Parathyroid adenoma (tissue), 2 donors: ENCODE results near the gene POU5F2.

Experiments
- H2AFZ ChIP-seq: fragments of 300-600 bp; sonication (generic); one replicate; pipeline ENCODE4 v1.7.0; 2017; ENCODE audit warnings: antibody characterized with exemption, mild to moderate bottlenecking
- H3K27ac ChIP-seq: fragments of 300-600 bp; sonication (generic); one replicate; pipeline ENCODE4 v1.7.0; 2017
- H3K27me3 ChIP-seq: fragments of 300-600 bp; sonication (generic); one replicate; pipeline ENCODE4 v1.7.0; 2017; ENCODE audit warnings: low read length; ENCODE audit not compliant: control insufficient read depth, insufficient read depth
- H3K36me3 ChIP-seq: fragments of 300-600 bp; sonication (generic); one replicate; pipeline ENCODE4 v1.7.0; 2017; ENCODE audit warnings: low read length; ENCODE audit not compliant: control insufficient read depth, insufficient read depth
- H3K4me1 ChIP-seq: fragments of 300-600 bp; sonication (generic); one replicate; pipeline ENCODE4 v1.7.0; 2017; ENCODE audit warnings: control low read depth
- H3K4me2 ChIP-seq: fragments of 300-600 bp; sonication (generic); one replicate; pipeline ENCODE4 v1.7.0; 2017; ENCODE audit warnings: low read length
- H3K4me3 ChIP-seq: fragments of 300-600 bp; sonication (generic); one replicate; pipeline ENCODE4 v1.7.0; 2017; ENCODE audit warnings: low read depth, low read length
- H3K79me2 ChIP-seq: fragments of 300-600 bp; sonication (generic); one replicate; pipeline ENCODE4 v1.7.0; 2017; ENCODE audit warnings: control low read depth
- H3K9ac ChIP-seq: fragments of 300-600 bp; sonication (generic); one replicate; pipeline ENCODE4 v1.7.0; 2017; ENCODE audit warnings: mild to moderate bottlenecking
- H3K9me3 ChIP-seq: fragments of 300-600 bp; sonication (generic); one replicate; pipeline ENCODE4 v1.7.0; 2017; ENCODE audit warnings: low read length; ENCODE audit not compliant: control insufficient read depth
- CTCF ChIP-seq: fragments of 300-600 bp; sonication (generic); IDR thresholded peaks from one replicate; pipeline ENCODE4 v1.7.0; 2017; ENCODE audit warnings: antibody characterized with exemption, mild to moderate bottlenecking
- donor health status: primary hyperparathyroidism.

Gene POU5F2

GRCh38 chr5:93721511-93721910, 19.9 kb downstream of the POU5F2 start:
- Histone ChIP-seq H3K4me1 (peaks cover 3% of the 10 kb centered on the region), H2AFZ (no peak overlapping the region)
- TF ChIP-seq CTCF: no peak

DNA sequence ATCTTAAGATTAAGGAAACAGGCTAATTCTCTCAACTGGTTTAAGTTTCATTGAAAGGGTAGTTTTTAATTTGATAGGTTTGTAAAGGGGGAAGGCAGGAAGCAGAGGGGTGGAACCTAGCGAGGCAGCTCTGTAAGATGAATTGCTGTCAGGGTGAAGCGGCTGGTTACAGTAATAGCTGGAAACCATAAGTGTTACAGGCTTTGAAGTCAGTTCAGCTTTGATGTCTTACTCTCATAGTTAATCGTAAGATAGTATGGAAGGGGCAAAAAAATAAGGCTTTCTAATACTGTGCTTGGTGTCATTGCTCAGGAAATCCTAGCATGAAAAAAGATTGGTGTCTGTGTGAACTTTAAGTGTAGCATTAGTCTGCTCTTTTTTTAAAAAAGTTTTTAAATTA, 20.3 kb downstream of the POU5F2 start:
- H3K79me2 ChIP-seq: no peaks in the 10 kb centered on the region
- H3K9ac ChIP-seq: no peak overlapping the region
- no peaks in the 10 kb centered on the region for H3K27me3 ChIP-seq
- H3K4me3 ChIP-seq: no peak overlapping the region
- TF ChIP-seq CTCF: no peak
- no peak overlapping the region for H3K4me2 ChIP-seq
- peaks cover 3% of the 10 kb centered on the region for H3K4me1 ChIP-seq
- no peaks in the 10 kb centered on the region for H3K36me3 ChIP-seq
- H2AFZ ChIP-seq: no peak overlapping the region
- H3K9me3 ChIP-seq: no peaks in the 10 kb centered on the region
- H3K27ac ChIP-seq: no peak overlapping the region

More at GRCh38 chr5:93721511-93721910, 19.9 kb downstream of the POU5F2 start:
- Histone ChIP-seq H3K4me3 (no peak overlapping the region), H3K4me2 (no peak overlapping the region), H3K27ac (no peak overlapping the region), H3K79me2 (no peaks in the 10 kb centered on the region), H3K9ac (no peak overlapping the region), H3K9me3 (no peaks in the 10 kb centered on the region), H3K36me3 (no peaks in the 10 kb centered on the region), H3K27me3 (no peaks in the 10 kb centered on the region)

GRCh38 chr5:93717162-93717561, 24.2 kb downstream of the POU5F2 start:
- H3K4me3 ChIP-seq: no peak overlapping the region
- no peaks in the 10 kb centered on the region for H3K27me3 ChIP-seq
- H2AFZ ChIP-seq: no peak overlapping the region
- no peaks in the 10 kb centered on the region for H3K36me3 ChIP-seq
- no peaks in the 10 kb centered on the region for H3K79me2 ChIP-seq
- no peaks in the 10 kb centered on the region for H3K9me3 ChIP-seq
- no peak overlapping the region for H3K9ac ChIP-seq
- no peak overlapping the region for H3K27ac ChIP-seq
- no peak for TF ChIP-seq CTCF
- H3K4me2 ChIP-seq: no peak overlapping the region
- H3K4me1 ChIP-seq: no peaks in the 10 kb centered on the region

- TF ChIP-seq CTCF: no peak
- H3K27ac ChIP-seq: no peak overlapping the region
- no peaks in the 10 kb centered on the region for H3K4me1 ChIP-seq
- H3K9ac ChIP-seq: no peak overlapping the region
- no peak overlapping the region for H3K4me3 ChIP-seq
- H3K9me3 ChIP-seq: no peaks in the 10 kb centered on the region
- H2AFZ ChIP-seq: no peak overlapping the region
- H3K79me2 ChIP-seq: no peaks in the 10 kb centered on the region
- H3K27me3 ChIP-seq: no peaks in the 10 kb centered on the region
- no peak overlapping the region for H3K4me2 ChIP-seq
- H3K36me3 ChIP-seq: no peaks in the 10 kb centered on the region
Observed at GRCh38 chr5:93716453-93716852, 24.9 kb downstream of the POU5F2 start.

DNA sequence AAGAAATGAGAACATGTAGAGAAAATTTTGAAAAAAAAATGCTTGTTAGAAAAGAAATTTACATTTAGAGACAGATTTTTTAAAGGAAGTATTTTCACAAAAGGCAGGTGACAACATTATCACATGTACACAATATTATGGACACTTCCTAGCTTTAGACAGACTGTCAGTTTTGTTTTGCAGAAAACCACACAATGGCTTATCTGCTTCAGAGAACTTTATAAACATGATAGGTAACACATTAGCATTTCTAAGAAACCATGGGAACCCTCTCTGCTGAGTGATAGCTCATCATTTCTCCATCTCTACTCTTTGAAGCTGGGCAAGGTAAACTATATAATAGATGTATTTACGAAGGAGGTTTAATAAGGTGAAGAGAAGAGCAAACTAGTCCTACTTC, 25.6 kb downstream of the POU5F2 start:
- Histone ChIP-seq H3K9me3 (no peaks in the 10 kb centered on the region), H3K4me2 (no peak overlapping the region), H2AFZ (no peak overlapping the region), H3K36me3 (no peaks in the 10 kb centered on the region), H3K4me3 (no peak overlapping the region), H3K27me3 (no peaks in the 10 kb centered on the region), H3K27ac (no peak overlapping the region), H3K4me1 (no peaks in the 10 kb centered on the region), H3K79me2 (no peaks in the 10 kb centered on the region), H3K9ac (no peak overlapping the region)
- TF ChIP-seq CTCF: no peak
